Amygdala (tissue), 56 donors: ENCODE data around the gene TMEM156.

ENCODE experiments used
- DNase-seq, 56 donors: peaks; one replicate each; lab custom pipeline; 2025; lab: John Stamatoyannopoulos, UW

Gene TMEM156, protein sequence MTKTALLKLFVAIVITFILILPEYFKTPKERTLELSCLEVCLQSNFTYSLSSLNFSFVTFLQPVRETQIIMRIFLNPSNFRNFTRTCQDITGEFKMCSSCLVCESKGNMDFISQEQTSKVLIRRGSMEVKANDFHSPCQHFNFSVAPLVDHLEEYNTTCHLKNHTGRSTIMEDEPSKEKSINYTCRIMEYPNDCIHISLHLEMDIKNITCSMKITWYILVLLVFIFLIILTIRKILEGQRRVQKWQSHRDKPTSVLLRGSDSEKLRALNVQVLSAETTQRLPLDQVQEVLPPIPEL

DNA sequence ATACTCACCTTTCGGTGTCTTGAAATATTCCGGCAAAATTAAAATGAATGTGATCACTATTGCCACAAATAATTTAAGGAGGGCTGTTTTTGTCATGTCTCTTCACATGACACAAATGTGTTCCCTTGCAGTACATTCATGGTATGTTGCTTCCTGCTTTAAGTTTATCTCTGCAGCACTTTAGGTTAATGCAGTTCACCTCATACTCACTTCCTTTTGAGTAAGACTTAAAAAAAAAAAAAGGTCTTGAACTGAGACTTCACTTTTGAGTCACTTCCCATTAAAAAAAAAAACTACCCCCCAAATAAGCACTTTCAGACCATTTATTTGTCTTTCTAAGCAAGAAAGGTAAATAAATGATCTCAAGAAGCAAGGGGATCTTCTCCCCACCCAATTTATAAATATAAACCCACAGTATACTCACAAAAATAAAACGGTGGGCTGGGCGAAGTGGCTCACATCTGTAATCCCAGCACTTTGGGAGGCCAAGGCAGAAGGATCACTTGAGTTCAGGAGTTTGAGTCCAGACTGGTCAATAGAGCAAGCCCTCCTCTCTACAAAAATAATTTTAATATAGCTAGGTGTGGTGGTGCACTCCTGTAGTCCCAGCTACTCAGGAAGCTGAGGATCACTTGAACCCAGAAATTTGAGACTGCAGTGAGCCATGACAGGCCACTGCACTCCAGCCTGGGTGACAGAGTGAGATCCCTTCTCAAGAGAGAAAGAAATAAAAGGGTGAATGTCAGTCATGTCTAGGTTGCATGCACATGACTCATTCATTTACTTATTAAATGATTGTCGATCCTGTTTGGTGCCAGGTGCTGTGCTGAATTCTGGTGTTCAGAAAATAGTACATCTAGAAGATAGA is at the start of gene TMEM156:
Gene TMEM156, minus strand, starts transcription at position 192 of the 868 bp plus-strand sequence. Its CDS starts 96 bp downstream, at position 96.
- no peak for DNase-seq

DNA sequence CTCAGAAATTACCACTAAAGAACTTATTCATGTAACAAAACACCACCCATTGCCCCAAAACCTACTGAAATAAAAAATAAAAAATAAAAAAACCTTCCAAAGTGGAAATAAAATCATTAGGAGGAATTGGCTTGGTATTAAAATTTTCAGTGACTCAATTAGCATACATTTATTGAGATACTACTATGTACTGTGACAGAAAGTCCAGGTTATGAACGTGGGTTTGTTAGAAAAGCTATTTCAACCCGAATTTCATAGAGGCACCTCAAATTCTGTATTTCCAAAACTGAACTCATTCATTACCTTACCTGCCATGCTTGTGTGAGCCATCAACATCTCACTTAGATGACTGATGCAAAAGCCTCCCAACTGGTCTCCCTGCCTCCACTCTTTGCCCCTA is 46.6 kb upstream of the TMEM156 start:
- no peak for DNase-seq

DNA sequence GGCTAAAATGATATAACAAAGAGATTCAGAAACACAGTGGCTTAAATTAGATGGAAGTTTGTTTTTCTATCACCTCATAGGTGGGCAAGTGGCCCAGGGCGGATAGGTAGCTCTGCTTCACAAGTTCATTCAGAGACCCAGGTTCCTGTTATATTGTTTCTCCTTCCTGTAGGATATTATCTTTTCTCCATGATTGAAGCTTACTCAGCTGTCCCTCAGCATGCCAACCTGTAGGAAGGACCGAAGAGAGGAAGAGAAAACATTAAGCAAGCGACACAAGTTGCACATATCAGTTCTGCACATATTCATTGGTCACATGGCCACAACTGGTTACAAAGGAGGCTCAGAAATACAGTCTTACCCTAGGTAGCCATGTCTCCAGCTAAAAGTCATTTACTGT is 36.7 kb upstream of the TMEM156 start:
- no peak for DNase-seq

DNA sequence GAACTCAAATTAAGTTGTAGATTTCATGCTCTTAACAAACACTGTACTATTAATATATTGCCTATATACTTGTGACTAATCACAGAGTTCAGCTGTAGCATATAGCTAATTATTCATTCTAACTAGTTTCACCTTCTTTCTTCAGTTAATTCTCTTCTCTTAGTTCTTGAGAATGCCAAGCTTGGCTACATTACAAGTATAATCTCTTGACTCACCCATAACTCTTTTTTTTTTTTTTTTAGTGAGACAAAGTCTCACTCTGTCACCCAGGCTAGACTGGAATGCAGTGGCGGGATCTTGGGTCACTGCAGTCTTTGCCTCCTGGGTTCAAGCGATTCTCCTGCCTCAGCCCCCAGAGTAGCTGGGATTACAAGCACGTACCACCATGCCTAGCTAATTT is 35.2 kb upstream of the TMEM156 start:
- DNase-seq: no peak

DNA sequence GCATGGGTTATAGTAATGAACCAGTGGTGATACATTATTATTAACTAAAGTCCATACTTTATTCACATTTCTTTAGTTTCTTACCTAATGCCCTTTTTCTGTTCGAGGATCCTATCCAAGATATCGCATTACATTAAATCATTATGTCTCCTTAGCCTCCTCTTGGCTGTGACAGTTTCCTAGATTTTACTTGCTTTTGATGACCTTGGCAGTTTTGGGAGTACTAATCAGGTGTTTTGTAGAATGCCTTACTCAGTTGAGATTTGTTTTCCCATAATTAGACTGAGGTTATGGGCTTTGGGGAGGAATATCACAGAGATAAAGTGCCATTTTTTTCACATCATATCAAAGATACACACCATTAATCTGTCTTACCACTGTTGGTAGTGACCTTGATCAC is 34.8 kb upstream of the TMEM156 start:
- DNase-seq: no peak

DNA sequence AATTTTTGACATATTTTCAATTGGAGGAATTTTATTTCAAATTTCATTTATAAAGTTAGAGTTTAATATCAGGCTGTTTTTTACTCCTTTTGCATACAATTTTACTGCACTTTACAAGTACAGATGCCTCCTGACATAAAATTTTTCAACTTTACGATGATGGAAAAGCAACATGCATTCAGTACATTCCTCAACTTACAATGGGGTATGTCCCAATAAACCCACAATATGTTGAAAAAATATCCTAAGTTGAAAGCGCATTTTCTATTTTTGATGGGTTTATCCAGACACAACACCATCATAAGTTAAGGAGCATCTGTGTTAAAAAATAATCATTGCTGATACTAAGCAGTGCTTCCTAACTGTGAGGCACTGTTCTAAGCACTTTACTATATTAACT is 34.2 kb upstream of the TMEM156 start:
- DNase-seq: no peak

DNA sequence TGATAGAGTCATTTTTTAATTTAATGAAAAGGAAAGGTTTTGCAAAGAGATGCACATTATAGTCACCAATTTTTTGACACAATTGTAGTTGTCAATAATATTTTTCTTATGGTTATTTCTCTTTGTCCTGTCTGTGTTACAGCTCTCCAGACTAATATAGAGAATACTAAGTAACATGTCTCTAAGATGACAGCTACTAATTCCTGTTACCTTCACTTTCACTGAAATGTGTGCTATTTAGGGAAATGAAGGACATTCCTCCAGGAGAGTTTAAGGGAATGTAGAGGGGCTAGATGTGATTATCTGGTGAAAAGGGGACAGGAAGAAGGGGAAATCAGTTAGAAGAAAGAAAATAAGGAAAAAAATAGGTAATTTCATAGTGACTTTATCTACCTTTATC is 31.2 kb upstream of the TMEM156 start:
- no peak for DNase-seq

DNA sequence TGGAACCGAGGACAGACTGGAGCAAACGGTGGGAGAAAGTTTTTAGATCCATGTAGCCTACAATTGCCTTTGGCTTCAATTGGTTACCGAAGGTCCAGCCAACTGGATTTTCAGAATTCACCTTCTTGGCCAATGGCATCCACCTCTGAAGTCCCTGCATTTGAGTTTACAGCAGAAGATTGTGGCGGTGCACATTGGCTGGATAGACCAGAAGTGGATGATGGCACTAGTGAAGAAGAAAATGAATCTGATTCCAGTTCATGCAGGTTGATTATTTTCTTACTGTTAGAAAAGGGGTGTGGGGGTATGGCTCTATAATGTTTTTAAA is 30.5 kb upstream of the TMEM156 start:
- DNase-seq: peak in 3 of 56 donors; percentile 6 to 28 (median 12)

DNA sequence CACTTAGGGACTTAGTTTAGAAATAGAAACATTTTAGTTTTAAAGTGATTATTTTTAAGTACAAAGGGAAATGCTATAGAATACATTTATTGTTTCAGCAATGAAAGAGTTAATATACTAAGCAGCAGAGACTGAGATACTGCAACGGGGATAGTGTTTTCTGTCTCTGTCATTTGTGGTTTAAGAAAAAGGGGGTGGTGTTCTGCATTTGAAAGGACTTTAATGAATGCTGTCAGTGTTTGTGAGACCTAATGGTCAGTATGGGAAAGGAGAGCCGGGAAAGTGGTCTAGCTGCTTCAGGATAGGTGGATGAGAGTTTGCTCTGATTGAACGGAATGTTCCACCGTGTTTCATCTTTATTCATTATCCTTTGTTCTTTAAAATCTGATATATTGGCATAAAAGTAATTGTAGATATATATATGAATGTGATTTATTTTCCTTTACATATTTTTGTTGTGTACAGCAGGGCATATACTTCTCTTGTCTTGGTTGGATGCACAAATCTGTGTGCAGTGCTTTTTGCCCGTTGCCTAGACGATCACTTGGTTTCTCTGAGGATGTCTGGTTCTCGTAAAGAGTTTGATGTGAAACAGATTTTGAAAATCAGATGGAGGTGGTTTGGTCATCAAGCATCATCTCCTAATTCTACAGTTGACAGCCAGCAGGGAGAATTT is 30.0 kb upstream of the TMEM156 start, which contains the start of gene KLHL5:
Gene KLHL5, plus strand, starts transcription at position 139 of the 676 bp plus-strand sequence. Its CDS starts 421 bp downstream, at position 560.
- DNase-seq: peak in 2 of 56 donors; percentile 31 to 34

DNA sequence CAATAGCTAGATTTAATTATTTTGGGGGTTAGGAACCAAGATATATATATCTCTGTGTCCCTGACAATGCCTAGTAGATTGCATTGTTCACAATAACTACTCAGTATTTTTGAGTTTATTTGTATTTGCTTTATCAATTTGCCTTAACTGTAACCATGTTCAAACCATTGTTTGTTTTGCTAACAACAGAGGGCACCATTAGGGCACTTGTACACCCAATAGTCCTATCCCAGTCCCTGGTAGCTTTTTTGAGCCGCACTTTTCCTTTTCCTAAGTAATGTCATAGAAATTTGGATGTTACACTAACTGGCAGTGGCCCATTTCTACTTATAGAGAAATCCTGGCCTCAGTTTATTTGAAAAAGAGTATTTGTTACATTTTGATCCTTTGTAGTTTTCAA is 29.2 kb upstream of the TMEM156 start:
- DNase-seq: no peak

DNA sequence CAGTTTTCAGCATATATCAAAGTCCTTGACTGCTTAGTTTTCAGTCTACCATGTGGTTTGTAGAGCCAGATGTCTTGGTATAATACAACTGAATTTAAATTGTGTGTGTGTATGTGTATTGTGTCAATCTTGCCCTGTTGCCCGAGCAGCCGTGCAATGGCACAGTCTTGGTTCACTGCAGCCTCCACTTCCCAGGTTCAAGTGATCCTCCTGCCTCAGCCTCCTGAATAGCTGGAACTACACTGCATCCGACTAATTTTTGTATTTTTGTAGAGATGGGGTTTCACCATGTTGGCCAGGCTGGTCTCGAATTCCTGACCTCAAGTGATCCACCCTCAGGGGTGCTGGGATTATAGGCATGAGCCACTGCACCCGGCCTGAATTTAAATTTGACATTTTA is 23.8 kb upstream of the TMEM156 start:
- DNase-seq: no peak

DNA sequence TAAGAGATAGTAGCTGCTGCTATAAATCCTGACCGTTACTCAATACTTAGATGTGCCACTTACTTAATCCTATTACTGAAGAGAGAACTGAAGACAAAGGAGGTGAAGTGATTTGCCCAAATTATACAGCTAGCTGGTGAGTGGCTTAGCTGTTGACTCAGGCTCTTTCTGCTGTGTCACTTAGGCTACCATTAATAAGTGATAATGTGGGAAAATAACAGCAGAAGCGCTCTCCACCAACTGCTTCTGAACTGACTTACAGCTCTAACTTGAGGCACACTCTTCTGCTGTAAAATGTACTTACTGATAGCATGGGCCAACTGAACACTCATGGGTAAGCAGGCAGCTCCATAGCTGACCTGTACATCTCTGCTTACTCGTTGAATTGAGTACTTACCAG is 22.3 kb upstream of the TMEM156 start:
- no peak for DNase-seq

DNA sequence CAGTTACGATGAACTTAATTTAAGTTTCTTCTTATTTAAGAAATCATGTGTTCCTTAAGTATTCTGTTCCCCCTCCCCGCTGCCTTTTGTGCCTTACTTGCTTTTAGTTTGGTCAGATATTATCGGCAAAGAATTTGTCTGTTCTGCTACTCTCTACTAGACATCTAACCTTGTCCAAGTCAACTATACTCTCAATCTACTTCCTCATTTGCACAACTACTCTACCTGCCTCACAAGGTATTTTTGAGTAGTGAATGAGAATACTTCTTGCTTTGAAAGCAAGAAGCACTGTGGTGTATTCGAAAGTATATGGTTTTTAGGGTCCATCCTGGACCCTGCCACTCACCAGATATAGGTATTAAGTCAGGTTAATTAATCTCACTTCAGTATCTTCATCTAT is 21.8 kb upstream of the TMEM156 start:
- DNase-seq: no peak

DNA sequence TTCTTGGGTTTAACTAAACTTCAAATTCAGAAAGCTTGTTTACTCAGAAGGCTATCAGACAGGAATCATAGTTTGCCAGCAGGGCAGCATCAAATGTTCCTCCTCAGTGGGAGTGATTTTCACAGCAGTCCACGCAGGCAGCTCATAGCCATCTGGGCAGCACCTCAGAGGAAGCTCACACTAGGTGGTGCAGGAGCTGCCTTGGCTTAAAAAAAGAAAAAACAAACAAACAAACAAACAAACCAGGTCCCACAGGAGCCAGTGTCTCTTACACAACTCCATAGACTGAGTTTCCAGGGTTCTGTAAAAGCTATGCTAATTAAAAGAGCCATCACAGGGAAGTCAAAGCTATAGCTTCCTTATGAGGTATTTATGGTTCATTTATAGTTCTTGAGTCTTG is 19.3 kb upstream of the TMEM156 start:
- peak in 5 of 56 donors; percentile 12 to 23 (median 14) for DNase-seq

DNA sequence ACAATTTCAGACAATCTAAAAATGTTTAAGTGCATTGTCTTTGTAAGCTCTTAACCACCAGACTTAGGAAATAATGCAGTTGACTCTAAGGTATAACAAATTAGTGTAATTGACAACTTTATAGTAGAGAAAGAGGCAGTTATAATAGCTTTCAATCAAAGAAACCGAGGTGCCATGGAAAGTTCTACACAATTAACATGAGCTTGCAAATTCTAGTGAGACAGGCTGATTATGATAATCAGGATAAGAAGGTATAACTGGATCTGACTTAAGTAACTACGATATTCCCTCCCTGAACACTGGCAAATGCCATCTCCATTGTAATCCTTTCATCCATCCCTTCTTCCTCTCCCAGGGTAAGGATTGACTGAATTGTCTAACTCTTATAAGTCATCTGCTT is 18.4 kb upstream of the TMEM156 start:
- no peak for DNase-seq

DNA sequence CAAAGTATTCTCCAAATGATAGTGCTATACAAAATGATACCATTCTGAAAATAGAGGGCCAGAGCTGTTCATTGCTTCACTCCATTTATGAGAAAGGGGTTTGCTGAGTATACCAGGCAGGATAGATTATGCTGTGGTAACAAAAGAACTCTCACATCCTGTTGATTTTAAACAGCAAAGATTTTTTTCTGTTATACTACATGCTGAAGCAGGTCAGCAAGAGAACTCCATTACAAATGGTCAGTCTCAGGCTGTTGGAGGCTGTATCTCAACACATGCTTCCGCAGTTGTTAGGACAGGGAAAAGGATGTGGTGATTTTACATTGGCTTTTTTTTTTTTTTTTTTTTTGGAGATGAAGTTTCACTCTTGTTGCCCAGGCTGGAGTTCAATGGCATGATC is 16.1 kb upstream of the TMEM156 start:
- no peak for DNase-seq

DNA sequence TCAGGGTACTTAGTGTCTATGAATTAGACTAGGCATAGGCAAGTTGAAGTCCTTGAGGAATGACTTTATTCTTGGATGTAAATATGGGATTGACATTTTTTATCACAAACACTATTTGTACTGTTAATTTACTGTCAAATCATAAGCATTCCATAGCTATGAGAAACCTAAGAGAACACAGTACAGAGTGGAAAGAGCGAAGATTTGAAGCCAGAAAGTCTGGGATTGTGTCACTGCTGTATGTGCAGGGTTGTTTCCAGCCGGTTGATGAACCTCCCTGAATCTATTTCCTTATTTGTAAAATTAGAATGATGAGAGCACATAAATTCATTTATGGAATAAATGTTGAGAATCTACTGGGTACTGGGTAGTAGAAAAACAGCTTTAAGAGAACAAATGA is 15.5 kb upstream of the TMEM156 start:
- DNase-seq: no peak

DNA sequence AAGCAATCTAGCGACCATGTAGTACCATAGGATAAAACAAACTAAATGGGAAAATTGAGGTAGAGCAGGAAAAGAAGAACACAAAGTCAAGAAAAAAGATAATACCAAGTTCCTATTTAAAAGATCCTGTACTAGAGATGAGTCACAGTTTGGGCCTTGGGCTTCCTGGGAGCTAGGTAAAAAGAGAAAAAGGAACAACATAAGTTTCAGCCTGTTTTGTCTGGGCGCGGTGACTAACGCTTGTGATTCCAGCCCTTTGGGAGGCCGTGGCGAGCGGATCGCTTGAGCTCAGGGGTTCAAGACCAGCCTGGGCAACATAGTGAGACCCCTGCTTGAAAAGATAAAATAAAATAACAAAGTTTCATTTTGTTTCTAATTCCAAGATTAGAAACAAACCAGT is 14.0 kb upstream of the TMEM156 start:
- DNase-seq: no peak

DNA sequence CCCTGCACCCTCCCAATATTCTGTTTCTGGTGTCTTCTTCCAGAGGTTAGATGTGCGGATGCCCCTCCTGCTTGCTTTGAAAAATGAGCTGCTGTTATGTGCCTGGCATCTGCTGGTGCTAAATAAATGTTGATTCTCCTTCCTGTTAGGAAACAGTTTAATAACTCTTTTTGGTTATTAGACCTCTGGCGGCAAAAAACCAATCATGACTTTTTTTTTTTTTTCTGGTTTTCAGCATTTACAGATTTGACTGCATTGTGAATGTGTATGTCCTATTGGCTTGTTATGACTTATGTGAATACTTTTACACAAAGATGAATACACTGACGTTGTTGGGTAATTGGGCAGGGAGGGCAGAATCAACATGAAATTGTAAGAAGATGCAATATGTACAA is 13.6 kb upstream of the TMEM156 start:
- no peak for DNase-seq

DNA sequence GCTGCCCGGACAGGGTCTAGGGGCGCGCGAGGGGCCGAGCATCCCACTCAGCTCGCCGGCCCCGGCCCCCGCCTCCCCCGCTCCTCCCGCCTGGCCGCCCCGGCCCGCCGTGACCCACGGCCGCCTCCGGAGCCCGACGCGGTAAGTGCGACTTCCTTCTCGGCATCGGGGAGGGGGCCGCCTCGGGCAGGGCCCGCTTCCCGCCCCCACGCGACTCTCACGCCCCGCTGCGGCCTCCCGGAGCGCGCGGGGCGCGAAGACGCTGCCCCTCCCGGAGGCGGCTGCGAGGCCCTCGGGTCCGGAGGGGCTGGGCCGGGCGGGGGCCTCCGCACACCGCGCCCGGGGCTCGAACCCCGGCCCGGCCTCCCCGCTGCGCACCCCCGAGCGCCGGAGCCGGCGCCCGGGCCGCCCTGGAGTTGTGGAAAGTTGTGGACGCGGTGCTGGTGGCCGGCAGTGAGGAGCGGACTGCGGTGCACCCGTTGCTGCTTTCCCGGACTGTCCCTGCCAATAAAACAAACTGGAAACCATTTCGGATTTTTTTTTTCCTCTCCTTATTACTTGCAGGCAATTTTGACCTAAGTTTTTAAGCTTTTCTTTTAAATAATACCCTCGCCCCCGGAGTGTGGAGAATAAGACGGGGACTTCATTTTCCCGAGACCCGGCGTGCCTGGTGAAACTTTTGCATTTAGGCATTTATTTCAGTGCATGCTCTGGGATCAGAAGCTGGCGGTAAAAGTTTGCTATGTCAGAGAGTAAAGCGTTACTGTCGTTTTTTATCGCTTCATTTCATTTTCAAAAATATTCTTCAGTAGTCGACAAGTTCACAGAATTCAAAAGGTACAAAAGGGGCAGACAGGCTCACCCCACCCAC is 13.0 kb upstream of the TMEM156 start:
- peak in 13 of 56 donors; percentile 19 to 72 (median 51) for DNase-seq
